ENCODE results near the gene ATG4B. TPM values are rescaled to one million over a fixed set of nuclear protein-coding genes. Genes with fewer than 3 reads are reported as not detected.
A peak's percentile ranks its signal among the peaks of the same experiment; 100 is the strongest.

The ATG4B gene
- total RNA-seq, 2 donors from 2014 or later = 47.8 to 53.0 TPM

- no peak for TF ChIP-seq CTCF (IDR thresholded peaks at IDR 0.05)
- no peak overlapping the region for H3K27ac ChIP-seq
- no peaks in the 10 kb centered on the region for H3K9me3 ChIP-seq
- H3K4me3 ChIP-seq = no peak overlapping the region
- H3K36me3 ChIP-seq = peaks cover 25% of the 10 kb centered on the region
- H3K27me3 ChIP-seq = no peaks in the 10 kb centered on the region
- H3K4me1 ChIP-seq = peaks cover 0 to 28% of the 10 kb centered on the region in 2 donors
- DNase-seq (ENCODE audit: low spot score) = no peak
Measured at GRCh38 chr2:241689306-241689705, 51.8 kb downstream of the ATG4B start.

GRCh38 chr2:241690202-241690717 lies 52.8 kb downstream of the ATG4B start:
- DNase-seq (ENCODE audit: low spot score) = no peak
- Histone ChIP-seq H3K36me3 (peaks cover 31% of the 10 kb centered on the region), H3K9me3 (no peaks in the 10 kb centered on the region), H3K27ac (no peak overlapping the region), H3K27me3 (no peaks in the 10 kb centered on the region), H3K4me3 (no peak overlapping the region), H3K4me1 (peaks cover 0 to 28% of the 10 kb centered on the region in 2 donors)
- TF ChIP-seq CTCF (IDR thresholded peaks at IDR 0.05) = no peak

GRCh38 chr2:241692448-241692847 lies 55.0 kb downstream of the ATG4B start:
- H3K27ac ChIP-seq = no peak overlapping the region
- H3K9me3 ChIP-seq = no peaks in the 10 kb centered on the region
- H3K4me1 ChIP-seq = peaks cover 0 to 19% of the 10 kb centered on the region in 2 donors
- no peak for TF ChIP-seq CTCF (IDR thresholded peaks at IDR 0.05)
- H3K36me3 ChIP-seq = peaks cover 31% of the 10 kb centered on the region
- H3K27me3 ChIP-seq = no peaks in the 10 kb centered on the region
- DNase-seq (ENCODE audit: low spot score) = no peak
- H3K4me3 ChIP-seq = no peak overlapping the region

GRCh38 chr2:241695651-241696050 lies 58.2 kb downstream of the ATG4B start:
- TF ChIP-seq CTCF (IDR thresholded peaks at IDR 0.05) = no peak
- no peak for DNase-seq (ENCODE audit: low spot score)
- Histone ChIP-seq H3K27ac (no peak overlapping the region), H3K36me3 (peaks cover 20% of the 10 kb centered on the region), H3K27me3 (no peaks in the 10 kb centered on the region), H3K4me3 (no peak overlapping the region), H3K4me1 (no peaks in the 10 kb centered on the region), H3K9me3 (no peaks in the 10 kb centered on the region)

- DNase-seq (ENCODE audit: low spot score) = peak; percentile 82
- H3K4me3 ChIP-seq = peak overlapping the region; percentile 72 to 79
- peaks cover 0 to 15% of the 10 kb centered on the region in 2 donors for H3K4me1 ChIP-seq
- peak overlapping the region; percentile 87 to 95 for H3K27ac ChIP-seq
- no peaks in the 10 kb centered on the region for H3K27me3 ChIP-seq
- peak; percentile 21 to 56 for TF ChIP-seq CTCF (IDR thresholded peaks at IDR 0.05)
- peaks cover 17% of the 10 kb centered on the region for H3K36me3 ChIP-seq
- no peaks in the 10 kb centered on the region for H3K9me3 ChIP-seq
Measured at GRCh38 chr2:241701149-241701398, 63.6 kb downstream of the ATG4B start.

- DNase-seq (ENCODE audit: low spot score) = peak; percentile 98
- H3K4me1 ChIP-seq = peaks cover 0 to 15% of the 10 kb centered on the region in 2 donors
- H3K36me3 ChIP-seq = peaks cover 22% of the 10 kb centered on the region
- peak within 1 kb of the TSS; percentile 87 to 95 for H3K27ac ChIP-seq
- peak within 1 kb of the TSS; percentile 72 to 79 for H3K4me3 ChIP-seq
- no peaks in the 10 kb centered on the region for H3K9me3 ChIP-seq
- no peak for TF ChIP-seq CTCF (IDR thresholded peaks at IDR 0.05)
- H3K27me3 ChIP-seq = no peaks in the 10 kb centered on the region
Measured at GRCh38 chr2:241701399-241702154, 64.1 kb downstream of the ATG4B start, which contains the start of gene ING5. ING5 (plus strand) TSS chr2:241702039; CDS start chr2:241702066, 27 bp downstream.
